Kidney epithelial cell (primary cell): ENCODE data around the gene COA1. TPM values are rescaled to one million over a fixed set of nuclear protein-coding genes. Genes with fewer than 3 reads are reported as not detected.
"Not testable (repeated sequence)": the region's sequence is repeated elsewhere in the genome, so short reads cannot be mapped to it uniquely, and the experiment has no call there.

Source experiments
- DNase-seq: peaks from one replicate; pipeline ENCODE4 v3.0.0-alpha.2; 2010; ENCODE audit warnings: low read depth
- H3K27me3 ChIP-seq: 2 replicates; pipeline ENCODE4 v1.6.0; 2011; ENCODE audit warnings: low read length; ENCODE audit not compliant: control insufficient read depth, insufficient read depth
- H3K36me3 ChIP-seq: 2 replicates; pipeline ENCODE4 v1.5.1; 2011; ENCODE audit warnings: low read length; ENCODE audit not compliant: control insufficient read depth, insufficient read depth
- H3K4me3 ChIP-seq: 2 replicates; pipeline ENCODE4 v1.5.1; 2011; ENCODE audit warnings: low read depth, mild to moderate bottlenecking, control low read depth, low read length
- CTCF ChIP-seq: IDR thresholded peaks from 2 replicates; pipeline ENCODE4 v1.5.1; 2011; ENCODE audit warnings: mild to moderate bottlenecking, moderate library complexity, low read length, control low read depth, inconsistent platforms; ENCODE audit not compliant: insufficient read depth, poor library complexity, severe bottlenecking
- total RNA-seq: library from RNA; depleted of rRNA; stranded (reverse); fragments of >200 nt; gene quantifications from 2 replicates; pipeline ENCODE4 v1.2.3, GENCODE V29; 2015

The COA1 gene
- total RNA-seq, 1 donor from 2014 or later, result 67.1 TPM

GRCh38 chr7:43725251-43725650, 4.1 kb downstream of the COA1 start:
- no peak for TF ChIP-seq CTCF
- no peak for DNase-seq
- H3K36me3 ChIP-seq, result no peaks in the 10 kb centered on the region
- H3K27me3 ChIP-seq, result no peaks in the 10 kb centered on the region
- H3K4me3 ChIP-seq, result no peak overlapping the region

GRCh38 chr7:43723007-43723341, 6.3 kb downstream of the COA1 start:
- DNase-seq, result no peak
- Histone ChIP-seq H3K36me3 (no peaks in the 10 kb centered on the region), H3K4me3 (no peak overlapping the region), H3K27me3 (no peaks in the 10 kb centered on the region)
- no peak for TF ChIP-seq CTCF

GRCh38 chr7:43721193-43721806, 8.0 kb downstream of the COA1 start:
- no peak for DNase-seq
- Histone ChIP-seq H3K4me3 (no peak overlapping the region), H3K36me3 (no peaks in the 10 kb centered on the region), H3K27me3 (no peaks in the 10 kb centered on the region)
- peak; percentile 56 for TF ChIP-seq CTCF

- DNase-seq, result no peak
- TF ChIP-seq CTCF, result no peak
- Histone ChIP-seq H3K4me3 (no peak overlapping the region), H3K36me3 (no peaks in the 10 kb centered on the region), H3K27me3 (no peaks in the 10 kb centered on the region)
These were observed 12.7 kb downstream of the COA1 start for GRCh38 chr7:43716598-43716997.

- not testable (repeated sequence) for H3K4me3 ChIP-seq, H3K36me3 ChIP-seq, DNase-seq, H3K27me3 ChIP-seq
These were observed 13.4 kb downstream of the COA1 start for GRCh38 chr7:43715966-43716365.

GRCh38 chr7:43711503-43711902, 17.8 kb downstream of the COA1 start:
- no peaks in the 10 kb centered on the region for H3K36me3 ChIP-seq
- no peak for DNase-seq
- no peak for TF ChIP-seq CTCF
- no peak overlapping the region for H3K4me3 ChIP-seq
- no peaks in the 10 kb centered on the region for H3K27me3 ChIP-seq

GRCh38 chr7:43708055-43708454, 21.3 kb downstream of the COA1 start:
- H3K4me3 ChIP-seq, H3K36me3 ChIP-seq, DNase-seq, H3K27me3 ChIP-seq: not testable (repeated sequence)
